Measurements from ENCODE around the gene ZBTB11.

Gene ZBTB11

GRCh38 chr3:101674518-101674917, 2.4 kb downstream of the ZBTB11 start:
- no peak overlapping the region for H3K4me3 ChIP-seq (ENCODE audit: low read depth, low read length)
- H3K4me1 ChIP-seq (ENCODE audit: control insufficient read depth, insufficient read depth, low read length): no peaks in the 10 kb centered on the region
- no peaks in the 10 kb centered on the region for H3K9me3 ChIP-seq (ENCODE audit: control insufficient read depth, insufficient read depth, low read depth, low read length)
- no peak overlapping the region for H3K27ac ChIP-seq (ENCODE audit: extremely low read depth, low read depth, low read length)
- CTCF ChIA-PET: interaction anchor here (0.7 kb wide), 1 partner anchor 15 kb away, joined by 3 read pairs; no protein-coding TSS in a partner anchor
- POLR2A ChIA-PET: no interaction called here
- H3K36me3 ChIP-seq (ENCODE audit: control insufficient read depth in 2 of 2, insufficient read depth in 1 of 2, low read length in 2 of 2): peaks cover 9 to 21% of the 10 kb centered on the region in 2 experiments; a peak in 2 of 3 replicates
- no peak for TF ChIP-seq SETDB1 (IDR thresholded peaks at IDR 0.05; ENCODE audit: insufficient read length, low read length)
- peak; percentile 74 for TF ChIP-seq ZNF518A (tag by site-specific recombination; conservative IDR thresholded peaks at IDR 0.05; ENCODE audit: low read depth)
- TF ChIP-seq ZNF585B (tag by site-specific recombination; IDR thresholded peaks at IDR 0.05): no peak
- no peak for TF ChIP-seq MYNN (tag by site-specific recombination; IDR thresholded peaks at IDR 0.05; ENCODE audit: borderline replicate concordance)
- TF ChIP-seq ZNF621 (tag by site-specific recombination; IDR thresholded peaks at IDR 0.05): no peak
- no peak for TF ChIP-seq HIC1 (tag by site-specific recombination; IDR thresholded peaks at IDR 0.05)
- TF ChIP-seq ZNF571 (tag by site-specific recombination; IDR thresholded peaks at IDR 0.05): no peak
- no peak for TF ChIP-seq ZNF549 (tag by site-specific recombination; IDR thresholded peaks at IDR 0.05)
- no peak for TF ChIP-seq ZBTB7A (tag by site-specific recombination; IDR thresholded peaks at IDR 0.05; ENCODE audit: low read depth)
- 0 out of 2 replicates have a peak, but pooled peaks have one; percentile 46 for TF ChIP-seq ZNF558 (tag by site-specific recombination; IDR thresholded peaks at IDR 0.05)
- no peak for TF ChIP-seq ZNF302 (tag by site-specific recombination; IDR thresholded peaks at IDR 0.05; ENCODE audit: low read depth)
- TF ChIP-seq ZNF398 (tag by site-specific recombination; IDR thresholded peaks at IDR 0.05): no peak
- no peak for TF ChIP-seq ATF2 (tag by site-specific recombination; IDR thresholded peaks at IDR 0.05; ENCODE audit: low read depth)
- no peak for TF ChIP-seq ZNF362 (tag by site-specific recombination; IDR thresholded peaks at IDR 0.05)
- no peak for TF ChIP-seq ZBTB10 (tag by site-specific recombination; IDR thresholded peaks at IDR 0.05)
- TF ChIP-seq ZNF830 (tag by site-specific recombination; IDR thresholded peaks at IDR 0.05; ENCODE audit: low read depth): no peak
- peak; percentile 50; the same call in 1 of the 2 replicates for TF ChIP-seq ZNF623 (tag by site-specific recombination; IDR thresholded peaks at IDR 0.05)
- TF ChIP-seq ZNF426 (tag by site-specific recombination; IDR thresholded peaks at IDR 0.05): peak; percentile 47
- no peak for TF ChIP-seq ZNF449 (tag by site-specific recombination; IDR thresholded peaks at IDR 0.05)
- TF ChIP-seq ZNF629 (tag by site-specific recombination; IDR thresholded peaks at IDR 0.05): no peak
- TF ChIP-seq ZNF140 (tag by site-specific recombination; IDR thresholded peaks at IDR 0.05): peak; percentile 44; the same call in 1 of the 2 replicates
- TF ChIP-seq ZFP3 (tag by site-specific recombination; IDR thresholded peaks at IDR 0.05; ENCODE audit: low read depth): no peak

Data from HEK293 (cell line).